Mucosa of descending colon (tissue), 3 donors: ENCODE measurements around the gene GPATCH8. TPM values are rescaled to one million over a fixed set of nuclear protein-coding genes. Genes with fewer than 3 reads are reported as not detected.

Source experiments
- ATAC-seq: fragments of 200-7000 bp; cut with Tn5 transposase; one replicate; pipeline ENCODE4 v1.9.1; 2020; ENCODE audit warnings: mild to moderate bottlenecking, moderate library complexity
- DNase-seq, 3 donors: peaks; one replicate each; pipeline ENCODE4 v3.0.0-alpha.2; 2020
- H3K36me3 ChIP-seq: fragments of 200-600 bp; one replicate; pipeline ENCODE4 v1.8.0; 2021; ENCODE audit warnings: low read depth, mild to moderate bottlenecking
- H3K4me1 ChIP-seq: fragments of 200-600 bp; one replicate; pipeline ENCODE4 v1.8.0; 2021; ENCODE audit warnings: low read depth, mild to moderate bottlenecking
- H3K4me3 ChIP-seq: fragments of 200-600 bp; one replicate; pipeline ENCODE4 v1.8.0; 2021; ENCODE audit warnings: mild to moderate bottlenecking
- H3K9me3 ChIP-seq: fragments of 200-600 bp; one replicate; pipeline ENCODE4 v1.8.0; 2021; ENCODE audit warnings: mild to moderate bottlenecking
- CTCF ChIP-seq: fragments of 200-600 bp; IDR thresholded peaks from one replicate; pipeline ENCODE4 v1.8.0; 2022; ENCODE audit warnings: antibody characterized with exemption, mild to moderate bottlenecking
- intact Hi-C, 2 donors: fragments of 100-400 bp; cut with DNase I in 1 of 2; cut with micrococcal nuclease in 1 of 2; formaldehyde crosslinking; loops; one replicate each; pipeline versions ENCODE4 v1.11.0 to v1.11.1; 2022; cut with DNase I, micrococcal nuclease
- total RNA-seq, 3 donors: library from RNA; stranded (reverse); fragmentation: NEBNext Ultra II Directional in 2 of 3; extraction: Animal tissue kit (Norgen Biotek cat#: 25700) in 2 of 3; gene quantifications; one replicate each; pipeline versions ENCODE4 v1.2.1 to v1.2.4, GENCODE V29; 2021 to 2023
- donor health status: DM: no; HTN: no; CAD: no; lungs with moderate emphysema.
- donor health status: DM: no; HTN: no; CAD: no.
- donor health status: DM: no; HTN: yes; CAD: no.

The GPATCH8 gene
- total RNA-seq, 3 donors from 2014 or later: 34.8 to 48.4 (median 36.3) TPM

GRCh38 chr17:44487170-44487569 is 16.0 kb downstream of the GPATCH8 start:
- Histone ChIP-seq H3K9me3 (no peaks in the 10 kb centered on the region), H3K4me3 (no peak overlapping the region), H3K4me1 (no peaks in the 10 kb centered on the region), H3K36me3 (no peaks in the 10 kb centered on the region)
- DNase-seq: no peak
- no peak for ATAC-seq
- TF ChIP-seq CTCF: no peak
- intact Hi-C loops: no loop called here

GRCh38 chr17:44473367-44473766 is 29.8 kb downstream of the GPATCH8 start:
- Histone ChIP-seq H3K4me1 (no peaks in the 10 kb centered on the region), H3K9me3 (no peaks in the 10 kb centered on the region), H3K4me3 (no peak overlapping the region), H3K36me3 (no peaks in the 10 kb centered on the region)
- DNase-seq (no peak), ATAC-seq (no peak)
- intact Hi-C loops: no loop called here
- no peak for TF ChIP-seq CTCF

- no peak for TF ChIP-seq CTCF
- intact Hi-C loops: no loop called here
- H3K4me3 ChIP-seq: no peak overlapping the region
- no peak for ATAC-seq
- H3K4me1 ChIP-seq: no peaks in the 10 kb centered on the region
- no peaks in the 10 kb centered on the region for H3K9me3 ChIP-seq
- no peaks in the 10 kb centered on the region for H3K36me3 ChIP-seq
- DNase-seq: no peak
Measured at GRCh38 chr17:44469676-44470075, 33.5 kb downstream of the GPATCH8 start.

GRCh38 chr17:44467108-44467507 is 36.1 kb downstream of the GPATCH8 start:
- H3K36me3 ChIP-seq: no peaks in the 10 kb centered on the region
- ATAC-seq (no peak), DNase-seq (no peak)
- H3K4me1 ChIP-seq: no peaks in the 10 kb centered on the region
- H3K4me3 ChIP-seq: no peak overlapping the region
- TF ChIP-seq CTCF: no peak
- intact Hi-C loops: no loop called here
- H3K9me3 ChIP-seq: no peaks in the 10 kb centered on the region

GRCh38 chr17:44466339-44466738 is 36.9 kb downstream of the GPATCH8 start:
- Histone ChIP-seq H3K4me1 (no peaks in the 10 kb centered on the region), H3K9me3 (no peaks in the 10 kb centered on the region), H3K36me3 (no peaks in the 10 kb centered on the region), H3K4me3 (no peak overlapping the region)
- DNase-seq (no peak), ATAC-seq (no peak)
- TF ChIP-seq CTCF: no peak
- intact Hi-C loops: no loop called here

- H3K36me3 ChIP-seq: no peaks in the 10 kb centered on the region
- ATAC-seq (no peak), DNase-seq (no peak)
- intact Hi-C loops: no loop called here
- no peaks in the 10 kb centered on the region for H3K4me1 ChIP-seq
- H3K9me3 ChIP-seq: no peaks in the 10 kb centered on the region
- no peak for TF ChIP-seq CTCF
- no peak overlapping the region for H3K4me3 ChIP-seq
Measured at GRCh38 chr17:44465897-44466296, 37.3 kb downstream of the GPATCH8 start.
